ENCODE measurements around the gene ALKBH2. TPM values are rescaled to one million over a fixed set of nuclear protein-coding genes. Genes with fewer than 3 reads are reported as not detected.

Gene ALKBH2
- polyA plus RNA-seq, 3 donors: 3.7 to 13.0 (median 4.5) TPM

GRCh38 chr12:109065154-109065852, 28.0 kb downstream of the ALKBH2 start:
- Histone ChIP-seq H3K36me3 (replicated peaks in 1 of 2; ENCODE audit: control insufficient read depth in 1 of 2, insufficient read depth in 2 of 2, low read length in 2 of 2) (peaks cover 18 to 40% of the 10 kb centered on the region in 2 donors), H3K4me1 (ENCODE audit: control insufficient read depth in 1 of 2, insufficient read depth in 2 of 2, low read length in 2 of 2) (no peaks in the 10 kb centered on the region), H3K27ac (ENCODE audit: low read depth in 1 of 2, low read length in 2 of 2) (no peak overlapping the region), H3K4me2 (replicated peaks; ENCODE audit: extremely low read depth, low read length, poor library complexity, severe bottlenecking) (no peak overlapping the region), H3K9ac (ENCODE audit: insufficient read depth, low read length, poor library complexity, severe bottlenecking) (no peak overlapping the region), H4K20me1 (ENCODE audit: insufficient read depth, low read length) (no peaks in the 10 kb centered on the region), H3K79me2 (ENCODE audit: insufficient read depth, low read length) (no peaks in the 10 kb centered on the region), H3K27me3 (ENCODE audit: control insufficient read depth in 2 of 2, insufficient read depth in 2 of 2, low read length in 2 of 2) (no peaks in the 10 kb centered on the region), H2AFZ (ENCODE audit: insufficient read depth, low read depth, low read length, poor library complexity, severe bottlenecking) (no peak overlapping the region), H3K9me3 (replicated peaks in 1 of 2; ENCODE audit: control insufficient read depth in 1 of 2, insufficient read depth in 1 of 2, low read length in 2 of 2) (no peaks in the 10 kb centered on the region), H3K4me3 (replicated peaks in 1 of 3; ENCODE audit: low read depth in 2 of 3, low read length in 3 of 3) (no peak overlapping the region)
- Mint-ChIP-seq H3K9me3 (peaks cover 0 to 4% (median 1%) of the 10 kb centered on the region in 7 donors), H3K27ac (no peak overlapping the region), H3K4me3 (no peak overlapping the region), H3K4me1 (no peaks in the 10 kb centered on the region), H3K27me3 (ENCODE audit: low read depth in 3 of 3) (peaks cover 0 to 2% (median 1%) of the 10 kb centered on the region in 3 donors), H3K36me3 (peaks cover 34 to 50% of the 10 kb centered on the region in 2 donors)
- WGBS (ENCODE audit: insufficient coverage): 100% methylated on average over 1 of the region's 5 CpGs
- no peak for DNase-seq
- TF ChIP-seq CTCF (IDR thresholded peaks at IDR 0.05): no peak
- intact Hi-C loops (cut with micrococcal nuclease): no loop called here

DNA sequence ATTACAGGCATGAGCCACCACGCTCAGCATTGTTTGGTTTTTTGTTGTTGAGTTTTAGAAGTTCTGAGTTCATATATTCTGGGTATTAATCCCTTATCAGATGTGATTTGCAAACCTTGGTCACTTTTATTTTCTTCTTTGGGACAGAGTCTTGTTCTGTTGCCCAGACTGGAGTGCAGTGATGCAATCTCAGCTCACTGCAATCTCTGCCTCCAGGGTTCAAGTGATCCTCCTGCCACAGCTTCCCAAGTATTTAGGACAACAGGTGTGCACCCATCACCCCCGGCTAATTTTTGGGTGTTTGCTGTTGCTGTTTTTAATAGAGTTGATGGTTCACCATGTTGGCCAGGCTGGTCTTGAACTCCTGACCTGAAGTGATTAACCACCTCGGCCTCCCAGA, 29.1 kb downstream of the ALKBH2 start:
- Histone ChIP-seq H3K4me3 (replicated peaks in 1 of 3; ENCODE audit: low read depth in 2 of 3, low read length in 3 of 3) (no peak overlapping the region), H4K20me1 (ENCODE audit: insufficient read depth, low read length) (no peaks in the 10 kb centered on the region), H3K4me2 (replicated peaks; ENCODE audit: extremely low read depth, low read length, poor library complexity, severe bottlenecking) (no peak overlapping the region), H2AFZ (ENCODE audit: insufficient read depth, low read depth, low read length, poor library complexity, severe bottlenecking) (no peak overlapping the region), H3K27ac (ENCODE audit: low read depth in 1 of 2, low read length in 2 of 2) (no peak overlapping the region), H3K9me3 (replicated peaks in 1 of 2; ENCODE audit: control insufficient read depth in 1 of 2, insufficient read depth in 1 of 2, low read length in 2 of 2) (no peaks in the 10 kb centered on the region), H3K36me3 (replicated peaks in 1 of 2; ENCODE audit: control insufficient read depth in 1 of 2, insufficient read depth in 2 of 2, low read length in 2 of 2) (peaks cover 21 to 36% of the 10 kb centered on the region in 2 donors), H3K4me1 (ENCODE audit: control insufficient read depth in 1 of 2, insufficient read depth in 2 of 2, low read length in 2 of 2) (no peaks in the 10 kb centered on the region), H3K27me3 (ENCODE audit: control insufficient read depth in 2 of 2, insufficient read depth in 2 of 2, low read length in 2 of 2) (no peaks in the 10 kb centered on the region), H3K9ac (ENCODE audit: insufficient read depth, low read length, poor library complexity, severe bottlenecking) (no peak overlapping the region), H3K79me2 (ENCODE audit: insufficient read depth, low read length) (no peaks in the 10 kb centered on the region)
- 100% methylated on average over 1 of the region's 3 CpGs for WGBS (ENCODE audit: insufficient coverage)
- Mint-ChIP-seq H3K4me1 (no peaks in the 10 kb centered on the region), H3K4me3 (no peak overlapping the region), H3K9me3 (peaks cover 0 to 4% (median 1%) of the 10 kb centered on the region in 7 donors), H3K36me3 (peaks cover 28 to 41% of the 10 kb centered on the region in 2 donors), H3K27me3 (ENCODE audit: low read depth in 3 of 3) (peaks cover 0 to 2% (median 1%) of the 10 kb centered on the region in 3 donors), H3K27ac (no peak overlapping the region)
- DNase-seq: no peak
- intact Hi-C loops (cut with micrococcal nuclease): no loop called here
- no peak for TF ChIP-seq CTCF (IDR thresholded peaks at IDR 0.05)
